ENCODE data around the gene P2RY2.

The P2RY2 gene

GRCh38 chr11:73209892-73210291, 8.2 kb upstream of the P2RY2 start:
- no peak for DNase-seq

DNA sequence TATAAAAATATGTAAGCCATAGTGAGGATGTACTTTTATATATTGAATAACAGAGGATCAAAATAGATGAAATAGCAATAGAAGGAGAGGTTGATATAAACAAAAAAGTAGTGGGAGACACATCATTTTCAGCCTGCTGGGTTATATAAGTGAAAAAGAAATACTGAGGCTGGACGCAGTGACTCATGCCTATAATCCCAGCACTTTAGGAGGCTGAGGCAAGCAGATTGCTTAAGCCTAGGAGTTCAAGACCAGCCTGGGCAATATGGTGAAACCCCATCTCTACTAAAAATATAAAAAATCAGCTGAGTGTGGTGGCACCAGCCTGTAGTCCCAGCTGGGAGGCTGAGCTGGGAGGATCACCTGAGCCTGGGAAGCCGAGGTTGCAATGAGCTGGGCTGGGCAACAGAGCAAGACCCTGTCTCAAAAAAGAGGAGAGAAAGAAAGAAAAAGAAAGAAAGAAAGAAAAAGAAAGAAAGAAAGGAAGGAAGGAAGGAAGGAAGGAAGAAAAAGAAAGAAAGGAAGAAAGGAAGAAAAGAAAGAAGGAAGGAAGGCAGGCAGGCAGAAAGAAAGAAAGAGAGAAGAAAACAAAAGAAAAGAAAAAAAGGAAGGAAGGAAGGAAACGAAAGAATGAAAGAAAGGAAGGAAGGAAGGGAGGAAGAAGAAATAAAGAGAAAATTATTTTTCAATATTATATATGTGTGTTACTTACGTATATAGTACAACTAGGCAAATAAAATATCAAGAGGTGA, 7.0 kb upstream of the P2RY2 start:
- no peak for DNase-seq

GRCh38 chr11:73213196-73214143, 4.6 kb upstream of the P2RY2 start:
- no peak for DNase-seq

DNA sequence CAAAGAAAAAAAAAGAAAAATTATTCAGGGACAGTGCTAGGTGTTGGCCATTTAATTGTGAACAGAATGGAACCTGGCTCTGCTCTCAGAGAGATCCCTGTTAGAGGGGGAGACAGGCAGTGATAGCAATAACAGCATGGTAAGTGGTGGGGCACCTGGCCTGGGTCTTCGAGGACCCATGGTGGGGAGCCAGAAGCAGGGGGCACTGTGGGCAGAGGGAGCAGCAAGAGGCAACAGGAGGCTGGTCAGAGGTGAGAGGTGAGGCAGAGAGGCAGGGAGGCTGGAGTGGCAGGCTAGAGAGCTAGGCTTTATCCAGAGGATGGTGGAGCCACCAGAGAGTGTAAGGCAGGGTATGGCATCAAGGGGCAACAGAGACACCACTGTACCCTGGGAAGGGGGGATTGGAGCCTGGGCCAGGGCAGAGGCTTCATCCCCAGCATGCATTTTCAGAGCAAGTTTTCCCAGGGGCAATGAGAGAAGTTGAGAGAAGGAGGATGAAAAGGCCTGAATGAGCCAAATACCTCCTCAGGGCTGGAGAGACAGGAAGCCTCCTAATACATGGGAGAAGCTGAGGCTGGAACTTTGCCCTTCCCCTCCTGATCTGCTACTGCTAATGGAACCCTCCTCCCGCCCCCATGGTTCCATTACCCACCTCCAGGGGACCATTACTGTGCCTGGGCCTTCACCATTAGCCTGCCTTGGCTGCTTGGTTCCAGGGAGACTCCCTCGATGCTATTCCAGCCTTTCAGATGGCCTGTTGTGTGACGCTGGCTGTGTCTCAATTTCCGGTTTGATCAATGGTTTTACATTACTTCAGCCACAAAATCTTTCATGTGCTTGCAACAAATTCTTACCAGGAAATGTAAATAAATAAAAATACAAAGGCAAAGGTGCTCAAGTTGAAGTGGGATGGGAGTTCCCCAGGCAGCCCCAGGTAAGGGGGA, 2.6 kb upstream of the P2RY2 start:
- DNase-seq: no peak

GRCh38 chr11:73216465-73216864, 1.6 kb upstream of the P2RY2 start:
- no peak for DNase-seq

GRCh38 chr11:73217131-73217809, 811 bp upstream of the P2RY2 start:
- no peak for DNase-seq

GRCh38 chr11:73217810-73218105, 323 bp upstream of the P2RY2 start:
- DNase-seq: no peak

DNA sequence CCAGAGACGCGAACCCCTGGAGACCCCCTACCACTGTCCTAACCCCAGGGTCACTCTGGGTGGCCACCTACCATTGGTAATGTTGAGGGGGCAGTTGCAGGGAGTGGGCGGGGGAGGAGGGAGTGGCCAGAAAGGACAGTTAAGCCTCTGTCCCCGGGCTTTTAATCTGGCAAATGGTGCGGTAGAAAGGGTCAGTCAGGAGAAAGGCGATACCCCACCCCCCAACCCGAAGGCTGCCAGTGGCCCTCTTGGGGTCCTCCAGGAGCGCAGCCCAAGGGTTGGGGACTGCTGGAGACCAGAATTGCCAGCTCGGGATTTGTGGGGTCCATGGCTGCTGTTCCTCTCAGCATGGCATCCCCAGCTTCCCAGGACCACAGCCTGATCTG, 742 bp downstream of the P2RY2 start:
- no peak for DNase-seq

GRCh38 chr11:73219396-73220285, 1.6 kb downstream of the P2RY2 start:
- no peak for DNase-seq

DNA sequence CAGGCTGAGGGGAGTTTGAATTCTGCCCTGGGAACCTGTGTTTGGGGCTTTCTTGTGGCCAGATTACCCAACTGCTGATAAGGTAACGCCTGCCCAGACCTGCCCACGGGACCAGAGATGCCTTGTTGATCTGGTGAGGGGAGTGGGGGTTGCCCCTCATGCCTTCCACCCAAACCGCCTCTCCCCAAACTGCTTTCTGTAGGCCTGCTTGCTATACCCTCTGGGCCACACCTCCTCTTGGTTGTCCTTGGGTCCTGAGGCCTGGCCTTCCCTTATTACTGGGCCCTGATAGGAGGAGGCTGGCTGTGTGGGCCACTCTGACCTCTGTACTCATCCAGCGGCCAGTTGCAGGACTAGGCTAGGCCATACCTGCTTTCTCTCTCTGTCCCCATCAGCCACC, 3.4 kb downstream of the P2RY2 start:
- no peak for DNase-seq

DNA sequence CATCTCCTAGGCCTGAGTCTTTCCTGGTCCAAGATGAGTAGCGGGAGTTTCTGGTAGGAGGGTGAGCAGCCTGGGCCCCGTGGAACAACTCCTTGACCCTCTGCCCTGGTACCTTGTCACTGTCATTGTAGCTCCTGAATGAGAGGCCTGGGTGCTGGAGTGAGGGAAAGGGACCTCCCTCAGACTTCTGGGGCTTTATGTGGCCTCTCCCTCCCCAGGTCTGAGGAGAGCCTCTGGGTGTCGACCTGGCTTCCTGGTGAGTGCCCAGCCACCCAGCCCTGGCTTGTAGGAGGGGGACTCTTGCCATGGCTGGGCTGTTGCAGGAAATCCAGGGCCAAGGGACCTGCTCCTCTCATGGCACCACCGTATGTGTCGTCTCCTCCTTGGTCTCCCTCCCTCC, 3.9 kb downstream of the P2RY2 start:
- DNase-seq: no peak

DNA sequence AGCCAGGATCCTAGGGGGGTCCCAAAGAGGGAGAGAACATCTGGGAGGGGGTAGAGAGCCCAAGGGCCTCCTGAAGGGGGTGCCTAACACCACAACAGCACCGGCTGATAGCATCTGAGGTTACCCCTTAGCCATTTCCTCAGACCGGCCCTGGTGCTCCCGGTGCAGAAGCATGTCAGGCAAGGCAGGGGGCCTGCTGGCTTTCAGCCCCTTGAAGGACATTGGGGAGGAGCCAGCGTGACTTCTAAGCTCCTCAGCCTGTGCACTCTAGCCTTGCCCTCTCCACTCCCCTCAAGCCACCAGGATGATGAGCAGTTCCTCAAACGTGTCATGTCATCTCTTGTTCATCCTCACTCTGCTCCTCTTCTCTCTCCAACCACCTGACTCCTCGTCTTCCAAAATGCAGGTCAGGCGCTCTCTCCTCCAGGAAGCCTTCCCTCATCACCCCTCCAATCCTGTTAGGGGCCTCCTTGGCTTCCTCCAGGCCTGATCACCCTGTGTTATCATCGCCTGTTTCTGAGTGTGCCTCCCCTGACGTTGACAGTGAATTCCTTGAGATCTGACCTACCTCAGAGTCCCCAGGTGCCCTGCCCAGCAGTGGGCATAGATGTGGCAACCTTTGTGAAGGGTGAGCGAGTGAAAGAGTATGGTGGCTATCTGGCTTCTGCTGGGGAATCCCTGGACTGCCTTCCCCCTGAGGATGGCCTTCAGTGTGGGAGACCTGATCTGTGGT, 6.1 kb downstream of the P2RY2 start:
- no peak for DNase-seq

GRCh38 chr11:73225001-73225686, 7.1 kb downstream of the P2RY2 start:
- DNase-seq: no peak

DNA sequence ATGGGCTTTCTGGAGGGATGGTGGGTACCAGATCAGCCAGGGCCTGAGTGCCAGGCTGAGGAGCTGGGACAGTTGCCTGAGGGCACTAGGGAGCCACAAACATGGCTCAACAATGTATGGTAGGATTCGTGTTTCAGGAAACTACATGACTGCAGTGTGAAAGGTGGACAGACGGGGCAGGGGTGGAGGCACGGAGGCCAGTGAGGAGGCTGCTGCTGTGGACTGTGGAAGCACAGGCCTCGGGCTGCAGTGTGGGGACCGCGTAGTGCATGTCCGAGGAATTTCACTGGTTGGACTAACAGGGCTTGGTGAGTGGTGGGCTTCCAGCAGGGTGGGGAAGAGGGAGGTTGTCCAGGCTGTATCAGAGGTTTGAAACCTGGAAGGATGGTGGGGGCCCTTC, 7.8 kb downstream of the P2RY2 start:
- no peak for DNase-seq

DNA sequence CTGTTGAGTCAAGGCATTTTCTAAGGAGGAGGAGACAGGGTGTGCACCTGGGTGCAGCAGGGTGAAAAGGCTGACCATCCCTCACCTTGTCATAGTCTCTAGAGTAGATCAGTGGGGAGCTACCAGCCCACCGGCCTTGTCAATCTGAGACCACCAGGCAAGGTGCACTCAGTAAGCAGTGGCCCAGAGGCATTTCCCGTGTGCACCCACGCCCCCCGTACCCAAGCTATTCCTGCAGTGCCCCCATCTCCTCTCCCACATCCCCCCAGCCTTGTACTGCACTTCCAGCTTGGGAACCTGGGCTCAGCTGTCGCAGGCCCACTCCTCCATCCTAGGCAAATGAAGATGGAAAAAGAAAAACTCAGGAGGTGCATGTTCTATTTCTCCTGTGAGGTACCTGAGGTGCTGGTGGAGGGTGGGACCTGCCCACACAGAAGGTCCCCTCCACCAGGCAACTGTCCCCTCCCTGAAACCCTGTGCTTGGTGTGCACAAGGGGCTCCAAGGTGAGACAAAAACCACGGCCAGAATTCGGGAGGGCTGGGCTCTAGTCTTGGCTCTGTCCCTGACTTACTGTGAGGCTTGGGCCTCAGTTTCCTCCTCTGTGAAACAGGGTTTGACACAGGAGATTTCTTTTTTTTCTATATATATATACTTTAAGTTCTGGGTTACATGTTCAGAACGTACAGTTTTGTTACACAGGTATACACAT, 8.4 kb downstream of the P2RY2 start:
- DNase-seq: no peak

GRCh38 chr11:73227571-73228211, 9.6 kb downstream of the P2RY2 start:
- peak; percentile 38 for DNase-seq

DNA sequence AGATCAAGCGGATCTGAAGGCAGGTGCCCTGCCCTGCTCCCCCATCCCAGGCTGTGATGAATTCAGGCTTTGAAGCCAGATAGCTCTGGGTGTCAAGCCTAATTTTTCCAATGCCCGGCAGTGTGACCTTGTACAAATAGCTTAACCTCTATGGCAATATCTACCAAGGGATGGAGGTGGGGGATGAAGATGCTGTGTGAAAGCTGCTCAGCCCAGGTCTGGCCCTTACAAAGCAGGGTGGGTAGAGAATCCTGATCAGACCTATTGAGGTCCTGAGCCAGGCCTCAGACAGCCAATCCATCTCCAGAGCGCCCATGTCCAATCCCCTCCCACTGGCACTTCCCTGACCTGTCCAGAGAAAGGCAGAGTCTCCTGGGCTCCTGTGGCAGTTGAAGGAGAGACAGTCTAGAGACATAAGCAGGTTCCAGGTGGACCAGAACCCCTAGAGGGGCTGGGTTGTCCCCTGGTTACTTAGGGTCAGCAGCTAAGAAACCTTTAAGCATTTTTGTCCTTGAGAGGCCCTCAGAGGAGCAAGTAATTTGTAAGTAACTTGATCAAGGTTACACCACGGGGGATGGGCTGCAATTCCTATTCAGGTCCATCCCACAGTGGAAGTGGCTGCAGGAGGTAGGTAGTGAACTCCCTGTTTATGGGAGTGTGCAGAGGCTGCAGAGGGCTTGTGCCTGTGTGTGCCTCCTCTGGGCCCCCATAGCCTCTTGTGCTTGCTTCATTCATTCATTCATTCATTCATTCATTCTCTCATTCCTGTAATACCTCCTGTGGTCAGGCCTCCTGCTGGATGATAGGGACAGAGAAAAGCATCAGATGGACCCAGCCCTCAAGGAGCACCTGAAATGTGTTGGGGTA, 10.4 kb downstream of the P2RY2 start:
- peak; percentile 29 for DNase-seq

DNA sequence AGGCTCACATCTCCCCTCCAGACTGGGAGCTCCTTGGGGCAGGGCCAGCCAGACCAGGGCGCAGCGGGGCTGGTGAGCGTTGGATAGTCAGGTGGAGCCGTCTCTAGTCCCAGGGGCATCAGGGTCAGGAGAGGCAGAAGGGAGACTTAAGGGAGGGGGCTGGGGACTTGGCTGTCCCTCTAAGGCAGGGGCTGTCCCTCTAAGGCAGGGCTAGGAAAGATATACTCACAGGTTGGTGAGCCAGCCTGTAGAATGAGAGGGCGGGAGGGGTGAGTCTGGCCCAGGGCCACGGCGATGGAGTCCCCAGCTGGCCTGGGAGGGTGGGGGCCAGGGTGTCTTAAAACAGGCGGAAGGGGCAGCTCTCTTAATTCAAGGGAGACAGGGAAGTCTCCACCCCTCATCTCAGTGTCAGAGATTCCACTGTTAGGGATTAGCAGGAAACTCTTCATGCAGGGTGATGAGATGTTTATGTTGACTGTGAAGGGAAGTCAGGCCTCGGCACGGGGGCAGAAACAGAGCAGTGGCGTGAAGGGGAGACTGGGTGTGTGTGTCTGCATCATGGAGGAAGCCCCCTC, 11.3 kb downstream of the P2RY2 start:
- peak; percentile 44 for DNase-seq
